Measurements from ENCODE around the gene PGAM5.
"Not testable (repeated sequence)": the region's sequence is repeated elsewhere in the genome, so short reads cannot be mapped to it uniquely, and the experiment has no call there.

PGAM5 gene

DNA sequence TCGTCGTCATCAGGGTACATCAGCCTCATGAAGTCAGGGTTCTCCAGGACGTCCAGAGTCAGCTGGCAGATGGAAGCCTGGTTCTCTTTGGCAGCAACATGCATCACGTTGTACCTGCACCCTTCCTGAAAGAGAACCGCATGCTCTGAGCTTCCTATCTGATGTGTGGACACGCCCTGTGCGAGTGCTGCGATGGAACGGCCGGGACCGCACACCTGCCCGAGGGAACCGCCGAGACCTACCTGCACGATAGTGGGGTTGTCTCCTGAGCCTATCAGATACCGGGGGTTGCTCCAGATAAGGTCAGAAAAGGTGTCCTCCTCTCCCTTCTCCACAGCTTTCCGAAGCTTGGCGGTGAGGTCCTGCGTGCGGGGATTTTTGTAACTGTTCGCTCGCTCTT, 37.3 kb downstream of the PGAM5 start:
- DNase-seq (ENCODE audit: low read depth in 2 of 2), result no peak

DNA sequence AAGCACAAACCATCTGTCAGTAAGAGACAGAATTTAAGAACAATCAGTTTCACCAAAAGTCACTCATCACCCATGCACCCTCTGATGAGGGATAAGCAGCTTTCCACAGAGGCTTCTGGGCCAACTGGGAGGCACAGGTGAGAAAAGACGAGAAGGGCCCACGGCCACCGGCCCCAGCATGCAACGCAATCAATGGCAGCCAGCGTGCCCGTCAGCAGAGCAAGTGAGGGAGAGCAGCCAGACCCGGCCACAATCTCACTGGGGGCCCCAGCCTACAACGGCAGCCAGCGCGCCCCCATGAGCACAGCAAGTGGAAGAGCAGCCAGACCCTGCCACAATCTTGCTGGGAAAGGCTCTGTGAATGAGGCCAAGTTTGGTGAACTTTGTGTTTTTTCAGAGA, 37.7 kb downstream of the PGAM5 start:
- DNase-seq (ENCODE audit: low read depth in 2 of 2), result no peak

DNA sequence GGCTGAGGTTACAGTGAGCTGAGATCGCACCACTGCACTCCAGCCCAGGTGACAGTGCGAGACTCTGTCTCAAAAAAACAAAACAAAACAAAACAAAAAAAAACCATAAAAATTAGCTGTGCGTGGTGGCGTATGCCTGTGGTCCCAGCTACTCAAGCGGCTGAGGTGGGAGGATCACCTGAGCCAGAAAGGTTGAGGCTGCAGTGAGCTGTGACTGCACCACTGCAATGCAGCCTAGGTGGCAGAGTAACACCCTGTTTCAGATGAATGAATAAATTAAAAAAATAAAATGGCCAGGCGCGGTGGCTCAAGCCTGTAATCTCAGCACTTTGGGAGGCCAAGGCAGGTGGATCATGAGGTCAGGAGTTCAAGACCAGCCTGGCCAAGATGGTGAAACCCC, 43.0 kb downstream of the PGAM5 start:
- not testable (repeated sequence) for DNase-seq (ENCODE audit: low read depth in 2 of 2)

DNA sequence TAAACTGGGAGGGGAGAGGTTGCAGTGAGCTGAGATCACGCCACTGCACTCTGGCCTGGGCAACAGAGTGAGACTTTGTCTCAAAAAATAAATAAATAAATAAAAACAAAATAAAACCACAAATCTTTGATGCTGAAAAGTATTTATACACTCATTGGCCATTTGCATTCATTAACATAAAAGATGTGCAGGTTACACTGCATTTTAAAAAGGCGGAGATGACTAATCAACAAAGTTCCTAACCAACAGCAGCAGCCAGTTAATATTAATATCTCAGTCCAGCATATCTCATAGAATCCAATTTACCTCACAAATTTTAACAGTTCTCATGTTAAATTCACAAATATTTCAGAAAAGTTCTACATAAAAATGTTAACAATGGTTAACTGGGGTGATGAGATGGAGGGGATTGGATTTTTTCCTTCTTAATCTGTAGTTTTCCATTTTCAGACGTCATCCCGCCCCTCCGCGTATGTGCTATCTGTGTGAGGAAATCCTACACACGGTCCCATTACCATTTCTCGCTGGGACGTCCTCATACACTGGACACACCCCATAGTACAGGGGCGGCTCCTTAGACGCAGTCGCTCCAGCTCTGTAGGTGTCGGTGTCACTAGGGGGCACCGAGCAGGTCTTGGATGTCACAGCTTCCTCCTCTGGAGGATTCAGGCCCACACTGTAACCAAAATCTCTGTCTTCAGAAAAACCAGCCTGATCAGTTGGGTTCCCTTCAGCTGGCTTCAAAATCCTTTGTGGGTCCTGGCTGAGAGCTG, 43.7 kb downstream of the PGAM5 start:
- DNase-seq (ENCODE audit: low read depth in 2 of 2), result no peak

DNA sequence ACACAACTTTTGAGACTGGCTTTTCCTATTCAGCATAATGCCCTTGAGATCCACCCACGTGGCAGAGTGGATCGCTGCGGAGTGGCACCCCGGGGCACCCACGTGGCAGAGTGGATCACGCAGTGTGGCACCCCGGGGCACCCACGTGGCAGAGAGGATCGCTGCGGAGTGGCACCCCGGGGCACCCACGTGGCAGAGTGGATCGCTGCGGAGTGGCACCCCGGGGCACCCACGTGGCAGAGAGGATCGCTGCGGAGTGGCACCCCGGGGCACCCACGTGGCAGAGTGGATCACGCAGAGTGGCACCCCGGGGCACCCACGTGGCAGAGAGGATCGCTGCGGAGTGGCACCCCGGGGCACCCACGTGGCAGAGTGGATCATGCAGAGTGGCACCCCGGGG, 48.2 kb downstream of the PGAM5 start:
- DNase-seq (ENCODE audit: low read depth in 2 of 2), result not testable (repeated sequence)

DNA sequence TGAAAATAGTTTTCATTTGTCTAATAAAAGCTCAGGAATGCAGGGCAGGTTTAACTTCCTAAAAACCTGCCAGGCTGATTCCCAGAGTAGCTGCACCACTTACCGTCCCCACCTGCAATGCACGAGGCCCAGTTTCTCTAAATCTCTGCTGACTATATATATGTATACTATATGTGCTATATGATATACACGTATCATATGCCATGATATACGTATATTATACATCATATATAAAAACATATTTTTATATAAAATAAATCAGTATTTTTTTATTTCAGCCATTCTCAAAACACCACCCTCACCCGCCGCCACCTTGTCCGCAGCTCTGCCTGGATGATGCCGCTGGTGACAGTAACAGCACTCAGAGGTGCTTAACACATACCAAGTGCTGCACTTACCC, 48.7 kb downstream of the PGAM5 start:
- DNase-seq (ENCODE audit: low read depth in 2 of 2), result no peak

DNA sequence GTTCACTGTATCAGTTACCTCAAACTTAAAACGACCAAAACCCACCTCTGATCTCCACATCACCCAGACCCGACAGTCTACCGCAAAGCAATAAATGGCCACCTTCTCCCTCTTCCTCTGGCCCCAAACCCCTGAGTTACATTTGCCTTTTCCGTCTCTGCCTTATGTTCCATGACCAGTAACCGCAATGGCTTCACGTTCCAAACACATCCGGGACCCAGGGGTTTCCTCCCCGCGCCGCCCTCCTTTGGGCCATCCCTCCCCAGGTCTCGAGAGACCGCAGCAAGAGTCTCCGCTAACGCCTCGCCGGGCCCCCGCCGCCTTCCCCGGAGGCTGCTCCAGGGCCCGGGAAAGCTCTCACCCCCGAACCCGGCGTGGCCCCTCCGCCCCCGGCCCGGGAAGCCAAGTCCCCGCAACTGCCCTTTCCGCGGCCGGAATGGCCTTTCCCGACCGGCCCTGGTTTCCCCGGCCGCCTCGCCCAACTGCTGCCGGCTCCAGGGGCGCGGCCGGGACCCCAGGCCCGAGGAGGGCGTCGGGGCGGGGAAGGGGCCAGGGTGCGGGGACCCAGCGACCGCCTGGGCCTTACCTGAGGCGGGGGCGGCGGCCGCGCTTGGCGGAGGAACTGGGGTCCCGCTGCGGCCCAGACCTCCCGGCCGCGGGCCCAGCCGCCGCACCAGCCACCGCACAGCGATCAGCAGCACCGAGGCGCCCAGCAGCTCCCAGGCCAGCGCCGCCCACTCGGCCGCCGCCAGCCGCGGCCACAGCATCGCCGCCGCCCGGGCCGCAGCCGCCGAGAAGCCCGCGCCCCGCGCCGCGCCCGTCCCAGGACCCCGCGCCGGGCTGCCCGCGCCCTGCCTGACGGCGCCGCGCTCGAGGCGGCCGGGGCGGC, 50.6 kb downstream of the PGAM5 start, which contains the start of gene ANKLE2:
Gene ANKLE2, minus strand, starts transcription at position 801 of the 889 bp plus-strand sequence. Its CDS starts 34 bp downstream, at position 767.
- DNase-seq (ENCODE audit: low read depth in 2 of 2), result peak; percentile 39 to 49

DNA sequence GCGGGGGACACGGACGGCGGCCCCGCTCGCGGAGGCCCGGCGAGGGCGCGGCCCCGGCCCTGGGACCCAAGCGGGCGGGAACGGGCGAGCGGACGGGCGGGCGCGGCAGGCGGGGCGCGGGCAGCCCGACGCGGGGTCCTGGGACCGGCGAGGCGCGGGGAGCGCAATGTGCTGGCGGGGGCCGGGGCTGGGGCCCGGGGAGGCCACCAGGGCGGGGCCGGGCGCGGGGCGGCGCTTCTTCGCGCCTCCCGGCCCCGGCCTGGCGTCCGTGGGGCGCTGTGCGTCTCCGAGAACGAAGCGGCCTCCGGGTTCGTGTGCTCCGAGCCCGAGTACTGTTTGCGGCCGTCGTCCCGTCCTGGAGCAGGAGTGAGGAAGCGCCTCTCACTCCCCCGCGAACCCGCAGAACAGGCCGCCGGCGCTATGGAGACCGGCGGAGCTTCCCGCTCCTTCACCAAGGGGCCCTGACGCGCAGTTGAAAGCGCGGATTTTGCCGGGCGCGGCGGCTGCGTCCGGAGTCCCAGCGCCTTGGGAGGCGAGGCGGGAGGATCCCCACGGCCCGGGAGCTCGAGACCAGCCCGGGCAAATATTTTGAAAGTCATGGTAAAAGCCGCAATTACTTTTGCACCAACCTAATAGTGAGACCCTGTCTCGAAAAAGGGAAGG, 51.4 kb downstream of the PGAM5 start:
- peak; percentile 60 to 76 for DNase-seq (ENCODE audit: low read depth in 2 of 2)

DNA sequence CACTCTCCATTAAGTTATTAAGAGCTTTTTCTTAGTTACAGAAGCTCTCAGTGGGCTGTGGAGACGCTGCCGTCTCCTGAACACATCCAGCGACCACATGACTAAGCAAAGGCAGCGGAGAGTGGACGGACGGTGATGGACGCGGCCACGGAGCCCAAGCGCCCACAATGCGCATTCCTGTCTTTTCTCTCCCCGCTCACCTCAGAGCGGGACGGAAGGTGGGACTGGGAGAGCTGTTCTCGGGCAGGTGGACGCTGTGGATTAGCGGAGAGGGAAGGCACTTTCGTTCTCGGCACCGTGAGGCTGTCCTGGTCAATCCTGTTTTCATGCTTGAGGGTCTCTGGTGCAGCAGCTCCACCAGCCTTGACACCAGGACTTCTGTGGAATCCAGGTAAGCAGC, 53.6 kb downstream of the PGAM5 start:
- no peak for DNase-seq (ENCODE audit: low read depth in 2 of 2)

DNA sequence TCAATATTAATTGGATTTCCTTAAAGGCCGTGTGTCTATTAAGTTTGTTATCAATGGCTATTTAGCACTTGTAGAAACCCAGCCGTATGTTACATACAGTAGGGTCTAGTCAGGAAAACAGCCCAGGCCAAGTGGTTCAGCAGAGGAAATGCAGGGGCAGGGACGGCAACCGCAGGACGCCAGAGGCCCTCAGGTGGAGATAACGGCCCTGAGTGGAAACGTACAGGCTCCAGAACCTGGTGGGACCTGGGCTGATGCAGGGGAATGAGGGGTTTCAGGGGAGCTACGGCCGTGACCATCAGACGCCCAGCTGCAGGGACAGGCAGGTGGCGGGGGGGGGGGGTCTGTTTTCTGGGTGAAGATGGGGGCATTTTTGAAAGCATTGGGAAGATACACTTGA, 54.7 kb downstream of the PGAM5 start:
- no peak for DNase-seq (ENCODE audit: low read depth in 2 of 2)

DNA sequence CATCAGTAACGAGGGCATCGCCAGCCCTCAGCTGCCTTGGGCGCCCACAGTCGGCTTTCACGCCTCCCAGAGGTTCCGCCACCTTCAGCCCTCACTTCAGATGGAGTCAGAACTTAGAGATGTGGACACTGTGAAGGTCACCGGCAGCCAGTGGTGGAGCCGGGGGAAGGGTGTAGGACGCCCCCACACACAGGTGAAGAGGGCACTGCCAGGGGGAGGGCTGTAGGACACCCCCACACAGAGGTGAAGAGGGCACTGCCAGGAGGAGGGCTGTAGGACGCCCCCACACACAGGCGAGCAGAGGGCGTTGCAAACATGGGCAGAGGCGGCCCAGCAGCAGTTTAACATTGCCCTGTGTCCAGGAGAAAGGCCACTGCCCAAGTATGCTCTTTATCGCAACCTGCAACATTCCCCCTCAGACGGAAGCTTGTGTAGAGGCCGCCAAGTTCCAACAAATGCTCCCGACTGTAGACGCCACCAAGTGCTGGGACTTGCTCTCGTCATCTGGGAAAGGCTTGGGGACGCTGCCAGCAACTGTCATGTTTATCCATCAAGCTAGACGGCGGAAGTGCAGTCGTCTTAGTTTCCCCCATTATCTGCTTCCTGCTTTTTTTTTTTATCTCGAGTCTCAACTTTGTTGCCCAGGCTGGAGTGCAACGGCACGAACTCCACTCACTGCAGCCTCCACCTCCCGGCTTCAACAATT, 55.9 kb downstream of the PGAM5 start:
- no peak for DNase-seq (ENCODE audit: low read depth in 2 of 2)

DNA sequence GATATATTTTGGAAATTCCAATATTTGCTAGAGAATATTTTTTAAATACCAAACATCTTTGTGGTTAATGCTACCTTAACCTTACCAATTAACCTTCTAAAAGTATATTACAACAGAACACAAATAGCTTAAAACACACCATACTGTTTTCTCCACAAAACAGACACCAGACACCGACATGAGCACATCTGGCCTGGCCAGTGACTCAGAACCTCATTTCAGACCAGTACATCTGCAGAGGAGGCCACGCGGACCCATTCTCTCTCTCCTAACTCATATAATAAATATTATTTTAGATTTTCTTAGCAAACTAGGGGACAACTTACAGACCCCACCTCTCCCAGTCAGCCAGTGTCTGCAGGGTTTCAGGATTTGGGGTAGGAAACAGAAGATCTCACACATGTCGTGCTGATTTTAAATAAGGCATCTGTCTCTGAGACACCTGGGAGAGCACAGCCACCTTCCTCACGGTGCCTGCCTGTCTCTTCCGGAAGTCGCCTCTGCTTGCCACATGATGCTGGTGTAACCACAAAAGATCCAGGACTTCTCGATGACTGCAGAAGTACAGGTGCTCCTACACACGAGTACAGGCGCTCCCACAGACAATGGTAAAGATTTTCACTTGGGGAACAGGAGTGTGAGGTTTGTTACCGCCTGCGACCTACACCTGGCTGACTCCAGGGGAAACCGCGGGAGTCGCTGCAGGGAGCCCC, 60.6 kb downstream of the PGAM5 start:
- peak in 1 of 2 donors; percentile 12 for DNase-seq (ENCODE audit: low read depth in 2 of 2)

Measured in stimulated activated CD8-positive, alpha-beta memory T cell treated with anti-CD3 and anti-CD28 coated beads, Interleukin-15, amount 100 ng/mL, for 4 hours (primary cell).